ENCODE results near the gene BCKDHA.

Gene BCKDHA

DNA sequence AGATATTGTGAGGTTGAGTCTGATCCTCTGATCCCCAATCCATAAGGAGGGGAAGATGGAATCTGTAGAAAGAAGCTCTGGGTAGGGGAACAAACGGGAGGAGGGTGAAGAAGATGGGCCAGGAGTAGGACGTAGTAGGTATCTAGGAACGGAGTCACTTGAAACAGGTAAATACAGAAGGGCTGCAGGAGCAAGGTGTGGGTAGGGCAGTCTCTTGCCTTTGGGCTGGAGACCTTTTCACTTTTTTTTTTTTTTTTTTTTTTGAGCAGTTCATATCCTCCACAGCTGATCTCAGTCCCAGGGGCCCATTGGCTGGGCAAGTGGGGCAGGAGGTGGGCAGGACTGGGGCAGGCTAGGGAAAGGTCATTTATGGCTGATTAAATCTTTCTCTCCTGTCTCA lies 1.5 kb downstream of the BCKDHA start:
- H3K27ac ChIP-seq = no peak overlapping the region
- ChIA-PET CTCF (interaction anchor here (0.6 kb wide), 1 partner anchor 51 kb away, joined by 4 read pairs; no protein-coding TSS in a partner anchor), POLR2A (ENCODE audit: low non-redundant PET) (no interaction called here)
- TF ChIP-seq, protein P1, sequence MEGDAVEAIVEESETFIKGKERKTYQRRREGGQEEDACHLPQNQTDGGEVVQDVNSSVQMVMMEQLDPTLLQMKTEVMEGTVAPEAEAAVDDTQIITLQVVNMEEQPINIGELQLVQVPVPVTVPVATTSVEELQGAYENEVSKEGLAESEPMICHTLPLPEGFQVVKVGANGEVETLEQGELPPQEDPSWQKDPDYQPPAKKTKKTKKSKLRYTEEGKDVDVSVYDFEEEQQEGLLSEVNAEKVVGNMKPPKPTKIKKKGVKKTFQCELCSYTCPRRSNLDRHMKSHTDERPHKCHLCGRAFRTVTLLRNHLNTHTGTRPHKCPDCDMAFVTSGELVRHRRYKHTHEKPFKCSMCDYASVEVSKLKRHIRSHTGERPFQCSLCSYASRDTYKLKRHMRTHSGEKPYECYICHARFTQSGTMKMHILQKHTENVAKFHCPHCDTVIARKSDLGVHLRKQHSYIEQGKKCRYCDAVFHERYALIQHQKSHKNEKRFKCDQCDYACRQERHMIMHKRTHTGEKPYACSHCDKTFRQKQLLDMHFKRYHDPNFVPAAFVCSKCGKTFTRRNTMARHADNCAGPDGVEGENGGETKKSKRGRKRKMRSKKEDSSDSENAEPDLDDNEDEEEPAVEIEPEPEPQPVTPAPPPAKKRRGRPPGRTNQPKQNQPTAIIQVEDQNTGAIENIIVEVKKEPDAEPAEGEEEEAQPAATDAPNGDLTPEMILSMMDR (conservative IDR thresholded peaks at IDR 0.05; ENCODE audit: low read depth) = no peak
- DNase-seq (ENCODE audit: low spot score) = no peak

DNA sequence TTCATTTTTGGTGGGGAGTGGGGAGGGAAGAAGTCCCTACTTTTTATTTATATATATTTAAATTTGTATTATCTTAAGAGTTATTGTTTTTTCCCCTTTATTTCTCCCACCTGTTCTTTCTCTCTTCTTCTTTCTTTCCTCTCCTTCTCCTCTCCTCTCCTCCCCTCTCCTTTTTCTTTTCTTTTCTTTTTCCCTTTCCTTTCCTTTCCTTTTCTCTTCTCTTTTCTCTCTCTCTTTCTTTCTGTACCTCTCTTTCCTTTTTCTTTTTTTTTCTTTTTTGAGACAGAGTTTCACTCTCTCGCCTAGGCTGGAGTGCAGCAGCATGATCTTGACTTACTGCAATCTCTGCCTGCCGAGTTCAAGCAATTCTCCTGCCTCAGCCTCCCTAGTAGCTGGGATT lies 1.9 kb downstream of the BCKDHA start:
- CTCF ChIA-PET = no interaction called here
- no peak overlapping the region for H3K27ac ChIP-seq
- TF ChIP-seq, protein P1 (conservative IDR thresholded peaks at IDR 0.05; ENCODE audit: low read depth) = no peak
- no peak for DNase-seq (ENCODE audit: low spot score)
- POLR2A ChIA-PET (ENCODE audit: low non-redundant PET) = no interaction called here

DNA sequence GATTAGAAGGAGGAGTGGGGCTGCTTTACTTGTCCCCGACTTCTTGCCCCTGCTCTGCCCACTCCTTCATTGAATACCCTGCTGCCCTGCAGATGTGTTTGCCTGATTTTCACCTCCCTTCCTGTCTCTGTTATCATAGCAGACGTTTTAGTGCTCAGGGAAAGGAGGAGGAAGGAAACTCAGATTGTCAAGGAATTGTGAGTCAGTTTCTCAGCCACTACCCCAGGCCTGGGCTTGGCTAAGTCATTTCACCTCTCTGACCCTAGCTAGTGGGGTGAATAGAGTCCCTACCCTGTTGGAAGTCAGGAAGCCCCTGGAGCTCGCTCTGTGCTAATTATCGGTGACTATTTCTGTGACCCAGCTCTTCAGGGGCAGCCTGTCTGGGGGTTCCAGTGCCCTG lies 3.9 kb downstream of the BCKDHA start:
- peak overlapping the region; percentile 24 for H3K27ac ChIP-seq
- TF ChIP-seq, protein P1 (conservative IDR thresholded peaks at IDR 0.05; ENCODE audit: low read depth) = no peak
- ChIA-PET CTCF (no interaction called here), POLR2A (ENCODE audit: low non-redundant PET) (no interaction called here)
- DNase-seq (ENCODE audit: low spot score) = no peak

DNA sequence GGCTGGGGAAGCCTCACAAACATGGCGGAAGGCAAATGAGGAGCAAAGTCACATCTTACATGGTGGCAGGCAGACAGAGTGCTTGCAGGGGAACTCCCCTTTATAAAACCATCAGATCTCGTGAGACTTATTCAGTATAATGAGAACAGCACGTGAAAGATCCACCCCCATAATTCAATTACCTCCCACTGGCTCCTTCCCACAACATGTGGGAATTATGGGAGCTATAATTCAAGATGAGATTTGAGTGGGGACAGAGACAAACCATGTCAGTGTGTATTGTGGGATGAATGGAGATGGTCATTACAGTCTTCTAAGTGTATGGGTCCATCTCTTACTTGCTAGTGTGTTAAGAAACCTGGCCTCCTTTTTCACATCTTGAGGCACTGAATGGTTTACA lies 4.4 kb downstream of the BCKDHA start:
- TF ChIP-seq, protein P1 (conservative IDR thresholded peaks at IDR 0.05; ENCODE audit: low read depth) = no peak
- no peak for DNase-seq (ENCODE audit: low spot score)
- no peak overlapping the region for H3K27ac ChIP-seq
- ChIA-PET CTCF (interaction anchor here (0.6 kb wide), 1 partner anchor 48 kb away, joined by 3 read pairs; no protein-coding TSS in a partner anchor), POLR2A (ENCODE audit: low non-redundant PET) (interaction anchor here (0.9 kb wide), 1 partner anchor 51 kb away, joined by 3 read pairs; no protein-coding TSS in a partner anchor)

DNA sequence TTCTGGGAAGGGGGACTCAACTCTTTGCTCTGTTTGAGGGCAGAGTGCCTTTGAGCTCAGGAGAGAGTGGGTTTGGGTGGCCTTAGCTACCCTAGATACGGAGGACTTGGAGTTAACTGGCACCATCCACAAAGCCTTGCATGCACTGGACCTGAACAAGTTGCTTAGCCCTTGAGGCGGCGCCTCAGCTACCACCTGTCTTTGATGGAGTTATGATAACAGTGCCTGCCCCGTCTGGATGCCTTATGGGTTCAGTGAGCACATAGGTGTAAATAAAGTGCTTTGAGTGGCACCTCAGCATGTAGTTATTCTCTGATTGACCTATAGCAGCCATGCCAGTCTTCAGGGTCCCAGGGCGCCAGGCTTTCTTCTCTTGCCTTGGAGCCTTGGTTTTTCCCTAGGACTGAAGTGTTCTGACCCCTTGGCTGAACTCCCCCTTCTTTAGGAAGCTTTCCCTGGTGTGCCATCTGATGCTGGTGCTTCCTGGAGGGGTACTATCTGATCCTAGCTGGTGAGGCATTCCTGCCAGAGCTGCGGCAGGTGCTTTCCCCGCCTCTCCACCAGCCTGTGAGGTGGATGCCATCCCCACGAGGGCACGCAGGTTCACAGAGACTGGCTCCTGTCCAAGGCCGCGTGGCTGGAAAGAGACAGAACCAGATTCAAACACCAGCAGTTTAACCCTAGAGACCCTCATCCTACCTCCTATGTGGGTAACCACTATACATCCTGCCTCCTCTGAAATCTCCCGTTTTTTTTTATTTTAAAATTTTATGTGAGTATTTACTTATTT lies 5.8 kb downstream of the BCKDHA start:
- no peak for DNase-seq (ENCODE audit: low spot score)
- ChIA-PET POLR2A (ENCODE audit: low non-redundant PET) (no interaction called here), CTCF (no interaction called here)

DNA sequence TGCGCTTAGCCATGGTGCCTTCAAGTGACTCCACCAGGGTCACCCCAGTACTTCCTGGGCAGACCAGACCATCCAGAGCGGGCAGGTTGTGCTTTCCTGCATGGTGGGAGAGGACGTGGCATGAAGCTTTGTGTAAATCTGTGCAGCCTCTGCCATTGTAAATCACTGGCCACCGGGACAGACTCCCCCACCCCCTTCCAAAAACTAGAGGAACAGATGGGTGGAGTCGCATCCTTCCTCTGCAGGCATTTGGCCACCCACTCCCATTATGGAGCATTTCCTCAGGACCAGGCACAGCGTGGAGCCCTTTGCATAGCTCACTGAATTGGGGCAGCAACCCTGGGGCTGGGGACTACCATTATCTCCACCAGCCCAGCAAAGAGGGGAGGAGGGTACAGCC lies 8.2 kb downstream of the BCKDHA start:
- CTCF ChIA-PET = interaction anchor here (0.6 kb wide), 1 partner anchor 34 kb away, joined by 3 read pairs; the partner anchor contains the start of gene DMAC2
- no peak overlapping the region for H3K27ac ChIP-seq
- no peak for DNase-seq (ENCODE audit: low spot score)
- POLR2A ChIA-PET (ENCODE audit: low non-redundant PET) = interaction anchor here (0.5 kb wide), 1 partner anchor 12 kb away, joined by 3 read pairs; no protein-coding TSS in a partner anchor
- TF ChIP-seq, protein P1 (conservative IDR thresholded peaks at IDR 0.05; ENCODE audit: low read depth) = no peak

More for the DNA sequence above, 5.8 kb downstream of the BCKDHA start:
- H3K27ac ChIP-seq = no peak overlapping the region
- TF ChIP-seq, protein P1 (conservative IDR thresholded peaks at IDR 0.05; ENCODE audit: low read depth) = no peak
